Measurements from ENCODE around the gene FBXO39. TPM values are rescaled to one million over a fixed set of nuclear protein-coding genes. Genes with fewer than 3 reads are reported as not detected.

FBXO39 gene
- total and polyA plus RNA-seq, 2 donors (not counting 1 experiment from before 2014, with no cell fraction given), result 0.13 TPM; not detected in 1

GRCh38 chr17:6780001-6780400, 4.0 kb downstream of the FBXO39 start:
- Mint-ChIP-seq H3K4me3 (no peak overlapping the region), H3K4me1 (peaks cover 2% of the 10 kb centered on the region), H3K27ac (no peak overlapping the region), H3K9me3 (ENCODE audit: insufficient read depth) (peaks cover 2% of the 10 kb centered on the region), H3K27me3 (peaks cover 63% of the 10 kb centered on the region)
- intact Hi-C loops (cut with micrococcal nuclease), result no loop called here
- no peak for TF ChIP-seq EZH2 (IDR thresholded peaks at IDR 0.05; ENCODE audit: borderline replicate concordance, insufficient read depth, low read depth, low read length, poor library complexity, severe bottlenecking)
- TF ChIP-seq, protein P1, sequence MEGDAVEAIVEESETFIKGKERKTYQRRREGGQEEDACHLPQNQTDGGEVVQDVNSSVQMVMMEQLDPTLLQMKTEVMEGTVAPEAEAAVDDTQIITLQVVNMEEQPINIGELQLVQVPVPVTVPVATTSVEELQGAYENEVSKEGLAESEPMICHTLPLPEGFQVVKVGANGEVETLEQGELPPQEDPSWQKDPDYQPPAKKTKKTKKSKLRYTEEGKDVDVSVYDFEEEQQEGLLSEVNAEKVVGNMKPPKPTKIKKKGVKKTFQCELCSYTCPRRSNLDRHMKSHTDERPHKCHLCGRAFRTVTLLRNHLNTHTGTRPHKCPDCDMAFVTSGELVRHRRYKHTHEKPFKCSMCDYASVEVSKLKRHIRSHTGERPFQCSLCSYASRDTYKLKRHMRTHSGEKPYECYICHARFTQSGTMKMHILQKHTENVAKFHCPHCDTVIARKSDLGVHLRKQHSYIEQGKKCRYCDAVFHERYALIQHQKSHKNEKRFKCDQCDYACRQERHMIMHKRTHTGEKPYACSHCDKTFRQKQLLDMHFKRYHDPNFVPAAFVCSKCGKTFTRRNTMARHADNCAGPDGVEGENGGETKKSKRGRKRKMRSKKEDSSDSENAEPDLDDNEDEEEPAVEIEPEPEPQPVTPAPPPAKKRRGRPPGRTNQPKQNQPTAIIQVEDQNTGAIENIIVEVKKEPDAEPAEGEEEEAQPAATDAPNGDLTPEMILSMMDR (IDR thresholded peaks at IDR 0.05), result no peak
- H3K4me2 ChIP-seq (replicated peaks; ENCODE audit: low read depth, low read length, poor library complexity, severe bottlenecking), result no peak overlapping the region
- no peak overlapping the region for H3K4me3 ChIP-seq (ENCODE audit: control extremely low read depth in 1 of 5, extremely low read depth in 1 of 5, insufficient read depth in 1 of 5, low read depth in 2 of 5, low read length in 4 of 5)
- H3K9me3 ChIP-seq (ENCODE audit: control extremely low read depth in 1 of 3, control insufficient read depth in 2 of 3, insufficient read depth in 1 of 3, low read length in 2 of 3), result peaks cover 2 to 26% (median 3%) of the 10 kb centered on the region in 3 donors
- WGBS (ENCODE audit: insufficient coverage), result 90% methylated on average over 8 of the region's 8 CpGs
- no peaks in the 10 kb centered on the region for H3K36me3 ChIP-seq (replicated peaks in 1 of 2; ENCODE audit: control extremely low read depth in 1 of 2, control insufficient read depth in 1 of 2, extremely low read depth in 1 of 2, insufficient read depth in 2 of 2, low read length in 1 of 2)
- no peak overlapping the region for H3K9ac ChIP-seq (ENCODE audit: low read length)
- no peaks in the 10 kb centered on the region for H3K79me2 ChIP-seq (ENCODE audit: control insufficient read depth, insufficient read depth, low read length)
- H3K4me1 ChIP-seq (ENCODE audit: control insufficient read depth in 2 of 2, insufficient read depth in 2 of 2, low read length in 2 of 2), result peaks cover 0 to 3% of the 10 kb centered on the region in 2 donors
- no peak overlapping the region for H3K27ac ChIP-seq (ENCODE audit: low read length in 2 of 2)
- peaks cover 0 to 45% (median 27%) of the 10 kb centered on the region in 4 experiments for H3K27me3 ChIP-seq (replicated peaks in 1 of 4; ENCODE audit: control extremely low read depth in 1 of 4, control insufficient read depth in 3 of 4, insufficient read depth in 4 of 4, low read length in 3 of 4)
- CTCF ChIA-PET, result no interaction called here
- ATAC-seq (ENCODE audit: low read depth) (no peak), DNase-seq (no peak)
- no peaks in the 10 kb centered on the region for H4K20me1 ChIP-seq (ENCODE audit: control insufficient read depth, insufficient read depth, low read length, poor library complexity, severe bottlenecking)
- H2AFZ ChIP-seq (ENCODE audit: insufficient read depth, low read depth, low read length, poor library complexity, severe bottlenecking), result no peak overlapping the region
- POLR2A ChIA-PET, result no interaction called here

GRCh38 chr17:6780886-6781285, 4.9 kb downstream of the FBXO39 start:
- no peaks in the 10 kb centered on the region for H4K20me1 ChIP-seq (ENCODE audit: control insufficient read depth, insufficient read depth, low read length, poor library complexity, severe bottlenecking)
- 6% methylated on average over 2 of the region's 3 CpGs for WGBS (ENCODE audit: insufficient coverage)
- no peak overlapping the region for H3K9ac ChIP-seq (ENCODE audit: low read length)
- DNase-seq (no peak), ATAC-seq (ENCODE audit: low read depth) (no peak)
- no peak overlapping the region for H3K27ac ChIP-seq (ENCODE audit: low read length in 2 of 2)
- no peaks in the 10 kb centered on the region for H3K4me1 ChIP-seq (ENCODE audit: control insufficient read depth in 2 of 2, insufficient read depth in 2 of 2, low read length in 2 of 2)
- Mint-ChIP-seq H3K4me3 (no peak overlapping the region), H3K4me1 (peaks cover 2% of the 10 kb centered on the region), H3K27me3 (peaks cover 70% of the 10 kb centered on the region), H3K9me3 (ENCODE audit: insufficient read depth) (peaks cover 2% of the 10 kb centered on the region), H3K27ac (no peak overlapping the region)
- TF ChIP-seq, protein P1 (IDR thresholded peaks at IDR 0.05), result no peak
- TF ChIP-seq EZH2 (IDR thresholded peaks at IDR 0.05; ENCODE audit: borderline replicate concordance, insufficient read depth, low read depth, low read length, poor library complexity, severe bottlenecking), result no peak
- H3K27me3 ChIP-seq (replicated peaks in 1 of 4; ENCODE audit: control extremely low read depth in 1 of 4, control insufficient read depth in 3 of 4, insufficient read depth in 4 of 4, low read length in 3 of 4), result peaks cover 0 to 38% (median 22%) of the 10 kb centered on the region in 4 experiments
- CTCF ChIA-PET, result no interaction called here
- POLR2A ChIA-PET, result no interaction called here
- intact Hi-C loops (cut with micrococcal nuclease), result no loop called here
- H3K79me2 ChIP-seq (ENCODE audit: control insufficient read depth, insufficient read depth, low read length), result no peaks in the 10 kb centered on the region
- H3K9me3 ChIP-seq (ENCODE audit: control extremely low read depth in 1 of 3, control insufficient read depth in 2 of 3, insufficient read depth in 1 of 3, low read length in 2 of 3), result peaks cover 2 to 17% (median 3%) of the 10 kb centered on the region in 3 donors
- H3K36me3 ChIP-seq (replicated peaks in 1 of 2; ENCODE audit: control extremely low read depth in 1 of 2, control insufficient read depth in 1 of 2, extremely low read depth in 1 of 2, insufficient read depth in 2 of 2, low read length in 1 of 2), result no peaks in the 10 kb centered on the region
- H3K4me2 ChIP-seq (replicated peaks; ENCODE audit: low read depth, low read length, poor library complexity, severe bottlenecking), result no peak overlapping the region
- no peak overlapping the region for H3K4me3 ChIP-seq (ENCODE audit: control extremely low read depth in 1 of 5, extremely low read depth in 1 of 5, insufficient read depth in 1 of 5, low read depth in 2 of 5, low read length in 4 of 5)
- H2AFZ ChIP-seq (ENCODE audit: insufficient read depth, low read depth, low read length, poor library complexity, severe bottlenecking), result no peak overlapping the region

Measured in B cell (primary cell).